HG02885 (cell line): ENCODE measurements around the gene KERA.
A peak's percentile ranks its signal among the peaks of the same experiment; 100 is the strongest.

ENCODE experiments used
- ATAC-seq: cut with Tn5 transposase; IDR thresholded peaks from one replicate; pipeline ENCODE4 v1.9.1; 2021; ENCODE audit warnings: mild to moderate bottlenecking; ENCODE audit not compliant: unreplicated experiment, poor library complexity

The KERA gene

DNA sequence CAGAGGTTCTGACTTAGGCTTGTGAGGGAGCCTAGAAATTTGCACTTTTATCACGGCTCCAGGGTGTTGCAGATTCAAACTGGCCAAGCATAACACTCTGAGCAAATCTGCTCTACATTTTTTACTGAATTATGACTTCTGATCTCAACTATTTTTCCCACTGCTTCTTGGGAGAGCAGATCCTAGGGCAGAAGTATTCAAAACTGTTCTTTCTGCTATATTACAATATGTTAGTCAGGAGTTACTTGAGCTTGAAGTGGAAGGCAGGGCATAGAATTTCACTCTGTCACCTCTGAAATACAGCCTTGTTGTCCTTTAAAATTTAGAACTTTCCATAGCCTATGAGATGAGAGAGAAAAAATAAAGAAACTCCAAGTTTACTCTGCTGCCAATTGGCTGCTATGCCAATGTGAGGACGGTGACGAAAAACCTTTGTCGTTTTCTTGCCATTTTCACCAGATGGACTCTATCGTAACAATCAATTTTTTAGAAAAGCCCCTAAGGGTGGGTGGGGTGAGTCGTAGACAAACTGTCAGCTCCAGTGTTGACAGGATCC is 16.4 kb upstream of the KERA start:
- ATAC-seq: no peak

DNA sequence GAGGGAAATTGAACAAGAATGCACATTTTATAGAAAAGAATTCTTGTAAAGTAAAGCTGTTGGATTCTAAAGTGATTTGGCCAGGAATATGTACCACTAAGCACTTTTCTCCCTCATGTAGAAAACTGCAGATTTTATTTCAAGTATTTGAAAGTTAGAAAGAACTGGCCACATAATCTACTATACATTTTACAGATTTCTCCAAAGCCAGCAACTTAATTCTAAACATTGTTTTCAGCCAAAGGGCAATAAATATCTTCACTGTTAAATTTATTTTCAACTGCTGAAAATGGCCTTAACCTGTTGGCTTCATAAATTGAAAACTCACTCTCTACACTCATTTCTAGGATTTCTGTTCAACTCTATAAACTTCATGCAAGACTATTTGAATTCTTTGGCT is 15.6 kb upstream of the KERA start:
- ATAC-seq: no peak

DNA sequence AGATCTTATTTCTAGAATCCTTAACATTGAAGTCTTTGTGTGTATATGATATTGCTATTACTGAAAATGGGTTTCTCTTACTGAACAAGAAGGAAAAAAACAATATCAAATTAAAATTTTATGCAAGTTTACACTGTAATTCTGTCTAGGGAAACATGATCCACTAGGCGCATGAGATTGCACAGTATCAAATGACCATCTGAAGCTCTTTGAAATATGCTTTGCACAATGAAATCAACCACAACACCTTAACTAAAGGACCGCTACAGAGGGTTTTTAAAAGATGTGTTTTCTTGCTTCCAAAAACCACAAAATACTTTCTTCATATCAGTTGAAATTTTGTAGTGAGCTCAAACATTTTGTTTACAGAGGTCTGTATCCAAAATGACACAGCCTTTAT is 15.1 kb upstream of the KERA start:
- no peak for ATAC-seq

DNA sequence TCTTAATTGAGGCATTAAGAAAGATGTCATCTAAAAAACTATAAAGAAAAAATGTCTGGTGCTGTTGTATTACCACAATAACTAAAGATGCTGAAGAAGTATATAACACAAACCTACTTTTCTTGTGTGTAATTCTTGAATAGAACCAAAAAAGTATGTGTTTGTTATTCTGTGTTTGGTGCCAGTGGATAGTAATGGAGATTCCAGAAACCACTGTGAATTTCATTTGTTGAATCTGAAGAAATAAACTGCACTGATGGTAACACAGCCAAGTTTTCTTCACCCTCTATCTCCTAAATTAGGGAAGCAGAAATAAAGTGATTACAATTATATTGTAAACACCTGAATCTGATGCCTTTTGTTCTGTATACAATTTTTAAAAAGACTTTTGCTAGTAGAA is 13.1 kb upstream of the KERA start:
- ATAC-seq: no peak

DNA sequence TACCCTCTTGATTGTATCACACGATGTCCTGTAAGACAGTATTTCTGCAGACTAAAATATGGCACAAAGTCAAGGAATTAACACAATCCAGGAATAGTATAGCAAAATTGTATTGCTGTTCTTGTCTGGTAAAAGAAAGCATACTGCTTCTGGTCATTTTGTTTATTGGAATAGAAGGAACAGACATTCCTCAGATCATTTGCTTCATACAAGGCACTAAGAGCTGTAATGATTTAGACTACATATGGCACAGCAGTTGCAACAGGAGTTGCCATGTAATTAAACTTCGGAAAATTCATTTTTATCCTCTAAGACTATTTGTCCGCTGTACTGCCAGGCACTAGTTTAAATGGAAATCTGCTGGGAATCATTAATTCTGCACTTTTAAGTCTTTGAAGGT is 7.6 kb upstream of the KERA start:
- no peak for ATAC-seq

DNA sequence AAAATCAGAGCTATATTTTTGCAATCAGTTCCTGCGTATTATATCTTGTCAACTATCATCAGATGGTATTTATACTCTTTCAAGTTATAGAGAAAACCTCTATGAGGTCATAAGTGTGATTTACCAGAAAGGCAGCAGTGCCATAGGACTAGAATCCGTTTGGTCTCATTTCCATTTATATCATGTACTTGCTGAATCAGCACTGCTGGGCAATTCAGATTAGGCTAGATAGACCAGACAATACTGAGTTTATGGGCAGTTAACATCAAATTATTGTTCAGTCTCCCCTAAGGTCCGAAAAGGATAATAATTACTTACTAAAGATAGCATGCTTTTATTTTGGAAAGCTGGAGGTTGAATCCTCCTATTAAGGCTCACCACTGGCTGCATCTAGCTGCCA is 6.8 kb upstream of the KERA start:
- ATAC-seq: no peak

DNA sequence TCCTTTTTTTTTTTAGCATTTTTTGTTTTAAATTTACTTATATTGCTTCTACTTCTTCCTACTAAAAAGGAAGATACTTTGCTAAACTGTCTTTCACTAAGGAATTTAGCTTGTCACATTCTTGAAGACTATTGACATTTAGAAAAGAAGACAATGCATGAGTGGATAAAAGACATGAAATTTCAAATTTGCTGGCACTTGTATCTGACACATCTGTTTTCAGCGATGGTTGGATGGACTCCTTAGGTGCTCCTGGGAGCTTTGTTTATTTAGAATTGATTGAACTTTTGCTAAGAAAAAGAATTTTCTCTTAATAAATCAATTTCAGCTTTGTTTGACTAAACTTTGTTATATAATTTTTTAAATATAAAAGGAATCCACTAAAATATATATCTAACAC is 3.3 kb upstream of the KERA start:
- ATAC-seq: no peak

DNA sequence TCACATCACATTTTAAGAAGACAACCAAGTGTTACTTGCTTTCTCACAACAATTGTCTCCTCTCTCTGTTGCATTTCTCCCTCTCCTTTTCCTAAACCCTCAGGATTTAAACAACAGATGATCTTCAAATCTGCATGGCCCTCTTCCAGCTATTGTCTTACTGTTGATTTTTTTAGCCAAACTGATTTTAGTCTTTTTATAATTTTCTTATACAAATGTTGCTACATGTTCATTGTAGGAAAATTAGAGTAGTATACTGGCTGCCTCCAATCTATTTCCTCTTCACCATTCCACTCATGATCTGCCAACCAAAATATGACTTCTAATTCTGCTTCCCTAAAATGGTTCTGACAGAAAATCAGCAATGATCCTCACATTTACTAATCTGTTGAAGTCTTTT is 1.4 kb upstream of the KERA start:
- no peak for ATAC-seq

DNA sequence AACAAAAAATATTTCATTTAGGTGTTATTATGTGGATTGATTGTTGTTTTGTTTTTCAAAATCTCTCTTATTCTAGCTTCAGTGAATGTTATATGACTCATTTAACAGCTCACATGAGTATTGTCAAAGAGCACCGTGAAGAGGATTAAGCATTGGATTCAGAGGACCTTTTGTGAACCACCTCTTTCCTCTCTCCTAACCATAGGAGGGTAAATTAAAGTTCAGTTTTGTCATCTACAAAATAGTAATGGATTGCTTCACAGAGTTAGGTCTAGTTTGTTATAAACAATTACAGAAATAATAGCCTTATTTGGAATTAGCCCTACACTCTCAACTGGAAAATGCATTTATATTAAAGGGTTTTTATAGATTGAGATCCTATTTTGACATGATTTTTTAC is 962 bp upstream of the KERA start:
- ATAC-seq: no peak

DNA sequence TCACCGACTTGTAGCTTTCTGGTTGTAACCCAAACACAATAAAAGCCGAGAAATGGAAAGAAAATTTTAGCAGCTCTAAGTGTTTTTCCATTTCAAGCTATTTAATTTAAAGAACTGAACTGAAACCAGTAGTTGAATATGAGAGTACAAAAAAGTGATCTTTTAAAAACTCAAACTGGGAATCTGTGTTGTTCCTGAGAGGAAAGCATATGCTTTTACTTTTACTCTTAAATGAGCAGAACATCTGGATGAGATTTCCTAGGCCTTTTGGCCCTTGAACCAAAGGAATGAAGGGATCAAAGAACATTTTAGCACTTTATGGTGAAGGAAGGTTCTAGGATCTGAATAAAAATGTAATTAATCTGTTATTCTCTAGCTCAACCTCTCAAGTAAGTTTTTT is 1.3 kb downstream of the KERA start:
- no peak for ATAC-seq

DNA sequence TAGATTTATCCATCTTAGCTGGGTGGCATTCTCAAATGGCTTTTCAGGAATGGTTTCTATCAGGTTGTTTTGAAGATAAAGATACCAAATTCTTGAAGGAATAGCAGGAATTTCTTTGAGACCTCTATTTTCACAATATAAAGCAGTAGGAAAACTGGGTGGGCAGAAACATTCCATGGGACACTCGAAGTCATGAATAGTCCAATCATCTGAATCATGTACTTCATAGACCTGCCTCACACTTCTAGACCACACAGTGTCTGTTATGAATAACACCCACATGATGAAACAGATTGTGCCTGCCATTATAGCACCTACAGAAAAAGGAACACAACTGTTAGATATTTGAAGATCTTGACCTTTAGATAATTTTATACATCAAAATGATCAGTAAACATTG is 1.8 kb downstream of the KERA start:
- ATAC-seq: no peak

DNA sequence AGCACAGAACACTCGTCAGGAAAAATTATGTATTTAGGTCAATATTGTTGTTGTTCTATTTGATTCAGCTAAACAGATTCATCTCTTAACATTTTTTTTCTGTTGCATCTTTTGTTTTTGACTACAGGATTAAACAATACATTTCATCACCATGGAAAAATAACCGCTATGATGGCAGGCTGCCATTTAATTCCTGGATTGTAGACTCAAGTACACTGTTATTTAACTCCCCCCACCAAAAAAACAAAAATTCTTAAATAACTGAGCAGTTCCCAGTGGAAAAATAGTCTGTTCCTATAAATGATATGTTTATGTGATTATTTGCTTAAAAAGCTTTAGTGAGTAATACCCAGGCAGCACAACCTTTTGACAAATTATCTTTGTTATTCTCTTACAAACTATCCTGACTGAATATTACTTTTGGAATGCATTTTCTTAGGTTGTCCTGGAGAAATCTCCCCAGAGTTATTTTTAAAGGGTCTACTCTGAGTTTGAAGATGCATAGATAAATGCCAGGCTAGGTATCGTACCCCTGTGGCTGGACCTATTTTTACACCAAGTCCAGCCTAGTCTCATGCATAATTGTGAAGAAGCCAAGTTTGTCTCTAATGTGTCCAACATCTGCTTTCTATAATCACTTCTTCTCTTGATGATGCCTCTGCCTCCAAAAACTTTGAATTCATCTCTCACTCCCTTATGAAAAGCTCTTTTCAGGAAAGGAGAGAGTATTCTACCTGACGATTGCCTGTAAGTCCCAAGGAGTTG is 3.7 kb downstream of the KERA start:
- no peak for ATAC-seq

DNA sequence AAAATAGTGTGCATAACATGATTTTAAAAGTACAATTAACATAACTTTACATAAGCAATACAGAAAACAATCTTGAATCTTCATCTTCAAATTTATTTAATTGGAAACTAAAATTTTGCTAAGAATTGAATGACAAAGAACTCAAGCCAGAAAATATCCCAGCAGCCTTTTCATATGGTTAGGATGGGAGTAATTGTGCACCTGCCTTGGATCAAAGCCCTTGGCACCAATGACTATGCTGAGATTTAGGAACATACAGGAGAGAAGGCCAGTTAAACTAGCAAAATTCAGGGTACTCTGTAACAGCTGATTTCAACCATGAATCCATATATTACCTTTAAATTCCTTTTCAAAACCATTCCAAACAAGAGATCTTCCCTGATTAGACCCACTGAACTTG is 5.8 kb downstream of the KERA start:
- ATAC-seq: no peak

DNA sequence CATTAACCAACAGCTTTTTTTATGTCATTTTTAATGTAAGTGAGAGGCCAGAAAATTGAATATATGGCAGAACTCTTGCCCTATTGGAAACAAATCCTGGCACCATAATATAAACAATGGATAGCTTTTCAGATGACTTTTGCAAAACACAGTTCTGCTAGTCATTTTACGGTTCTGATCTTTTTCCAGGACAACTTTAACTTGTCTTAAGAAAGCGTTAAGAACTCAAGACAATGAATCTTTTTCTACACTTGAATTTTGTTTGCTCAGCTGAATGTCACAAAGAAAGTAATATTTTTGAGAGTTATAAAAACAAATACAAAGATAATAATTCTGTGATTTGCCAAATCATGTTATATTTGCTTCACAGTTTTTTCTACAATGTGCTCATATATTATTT is 13.2 kb downstream of the KERA start:
- ATAC-seq: no peak

DNA sequence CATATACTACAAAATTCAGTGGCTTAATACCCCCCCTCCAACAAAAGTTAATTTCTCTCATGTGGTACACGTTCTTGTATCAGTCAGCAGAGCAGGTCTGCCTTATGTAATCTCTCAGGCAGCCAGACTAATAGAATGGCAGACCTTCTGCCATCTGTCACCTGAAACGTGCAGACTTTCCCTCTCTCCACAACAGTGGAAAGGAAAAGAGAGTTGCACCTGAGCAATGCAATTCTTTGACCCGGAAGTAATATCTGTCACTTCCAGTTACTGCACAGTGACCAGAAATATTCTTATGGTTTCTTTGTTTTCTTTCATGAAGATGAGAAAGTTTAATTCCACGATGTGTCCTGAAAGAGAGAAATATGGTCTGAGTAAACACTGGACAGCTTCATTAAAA is 14.4 kb downstream of the KERA start:
- ATAC-seq: no peak

DNA sequence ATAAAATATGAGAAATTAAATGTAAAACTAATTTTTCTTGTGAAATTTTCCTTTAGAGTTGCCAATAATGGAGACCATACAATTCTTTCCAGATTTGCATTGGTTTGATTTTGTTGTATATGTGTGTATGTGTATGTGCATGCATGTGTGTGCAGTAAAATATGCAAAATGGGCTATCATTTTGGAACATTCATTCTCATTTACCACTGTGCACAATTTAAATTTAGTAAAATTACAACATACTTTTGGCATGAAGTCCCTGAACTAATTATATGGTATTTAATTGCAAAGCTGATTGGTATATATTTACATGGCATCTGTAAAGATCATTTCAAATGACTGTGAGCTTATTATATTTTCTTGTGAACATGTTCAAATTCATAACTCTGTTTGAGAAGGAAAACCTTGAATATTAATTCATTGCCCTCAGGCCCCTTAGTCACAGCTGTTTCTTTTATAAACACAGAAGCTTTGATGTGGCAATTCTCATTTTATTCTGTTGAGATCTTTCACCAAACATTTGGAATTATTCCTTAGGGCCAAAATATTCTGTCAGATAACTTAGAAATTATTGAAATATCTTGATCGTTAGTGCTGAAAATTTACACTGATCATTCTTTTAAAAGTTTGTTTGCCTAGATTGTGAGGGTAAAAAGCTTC is 17.6 kb downstream of the KERA start:
- no peak for ATAC-seq

DNA sequence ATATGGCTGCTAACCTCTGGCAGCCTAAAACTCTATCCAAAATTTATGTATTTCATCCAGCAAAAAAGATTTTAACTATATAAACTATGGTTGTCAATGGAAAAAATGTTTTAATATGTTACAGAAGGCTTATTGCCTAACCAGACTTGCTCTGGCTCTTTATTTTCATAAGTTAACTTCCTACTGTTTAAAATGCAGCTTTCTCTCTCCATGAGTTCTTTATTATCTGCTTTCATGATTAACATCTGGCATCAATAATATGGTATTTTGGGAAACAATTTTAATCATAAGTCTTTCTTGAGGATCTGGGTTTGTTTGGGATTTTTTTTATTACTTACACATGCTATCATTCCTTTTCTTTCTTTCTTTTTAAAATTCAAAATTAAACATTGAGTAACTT is 20.5 kb downstream of the KERA start:
- no peak for ATAC-seq

DNA sequence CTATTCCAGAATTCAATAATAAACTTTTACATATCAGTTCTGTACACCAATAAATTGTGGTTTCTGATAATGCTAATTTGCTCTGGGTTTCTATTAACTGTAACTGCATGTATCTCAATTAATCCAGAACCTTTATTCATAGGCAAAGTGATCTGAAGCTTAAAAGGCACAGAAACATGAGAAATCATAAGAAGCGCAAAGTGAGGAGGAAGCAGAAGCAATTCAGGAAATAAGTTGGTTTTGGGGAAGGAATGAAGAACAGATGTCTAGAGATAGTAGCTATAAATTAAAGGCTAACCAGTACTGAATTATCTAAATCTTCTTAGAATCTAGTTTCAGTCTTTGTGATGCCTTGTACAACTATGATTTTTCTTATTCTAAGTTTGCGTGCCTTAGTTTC is 24.6 kb downstream of the KERA start:
- no peak for ATAC-seq

DNA sequence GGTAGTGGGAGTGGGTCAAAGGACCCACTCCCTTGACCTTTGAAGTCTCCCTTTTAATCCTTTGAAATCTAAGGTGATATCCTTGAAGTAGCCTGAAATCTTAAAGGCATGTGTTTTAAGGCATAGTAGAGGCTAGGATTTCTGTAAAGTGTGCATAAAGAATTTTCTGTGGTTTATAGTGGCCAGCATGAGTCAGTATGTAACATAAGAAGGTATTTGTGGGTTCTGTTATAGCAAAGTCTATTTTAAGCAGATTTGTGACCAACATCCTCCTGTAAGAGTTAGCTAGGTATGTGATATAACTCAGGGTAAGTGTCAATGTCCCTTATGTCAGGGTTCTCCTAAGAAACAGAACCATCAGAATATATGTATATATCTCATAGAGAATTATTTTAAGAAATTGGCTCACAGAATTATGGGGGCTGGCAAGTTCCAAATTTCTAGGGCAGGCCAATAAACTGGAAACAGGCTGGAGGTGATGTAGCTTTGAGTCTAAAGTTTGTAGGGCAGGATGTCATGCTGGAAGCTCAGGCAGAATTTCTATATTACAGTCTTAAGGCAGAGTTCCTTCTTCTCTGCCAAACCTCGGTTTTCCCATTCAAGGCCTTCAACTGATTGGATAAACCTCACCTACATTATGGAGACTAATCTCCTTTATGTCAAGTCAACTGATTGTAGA is 34.4 kb downstream of the KERA start:
- peak; percentile 80 for ATAC-seq

DNA sequence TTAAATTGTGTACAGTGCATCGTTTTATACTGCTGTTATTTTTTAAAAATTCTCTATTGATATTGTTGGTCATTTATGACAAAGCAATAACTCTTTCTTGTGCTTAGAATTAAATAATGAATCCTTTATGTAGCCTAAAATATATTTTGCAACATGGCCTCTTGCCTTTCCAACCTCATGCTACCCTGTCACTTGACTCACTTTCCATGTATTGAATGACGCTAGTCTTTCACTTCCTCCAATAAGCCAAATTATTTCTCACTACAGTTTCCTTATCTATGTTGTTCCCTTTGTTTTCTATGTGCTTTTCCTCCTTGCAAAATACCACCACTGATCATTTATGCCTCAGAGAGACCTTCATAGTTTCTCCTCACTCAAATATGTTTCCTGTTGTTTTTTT is 36.7 kb downstream of the KERA start:
- no peak for ATAC-seq

DNA sequence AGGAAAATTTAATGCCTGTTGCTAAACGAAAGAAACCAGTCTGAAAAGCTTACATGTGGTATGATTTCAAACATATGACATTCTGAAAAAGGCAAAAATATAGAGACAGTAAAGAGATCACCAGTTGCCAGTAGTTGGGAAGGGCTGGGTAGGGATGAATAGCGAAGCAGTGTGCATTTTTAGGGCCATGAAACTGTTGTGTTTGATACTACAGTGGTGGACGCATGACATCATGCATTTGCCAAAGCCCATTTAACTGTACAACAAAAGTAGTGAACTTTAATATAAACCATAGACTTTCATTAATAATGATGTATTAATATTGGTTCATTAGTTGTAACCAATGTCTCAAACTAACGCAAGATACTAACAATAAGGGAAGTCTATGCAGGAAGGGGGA is 38.4 kb downstream of the KERA start:
- no peak for ATAC-seq
